ENCODE measurements around the gene OBSCN.

The OBSCN gene

GRCh38 chr1:228190182-228190581 lies 17.7 kb upstream of the OBSCN start:
- Mint-ChIP-seq H3K4me3 (no peak overlapping the region), H3K4me1 (ENCODE audit: low read depth in 2 of 2) (peaks cover 12 to 18% of the 10 kb centered on the region in 2 donors), H3K27me3 (no peaks in the 10 kb centered on the region), H3K36me3 (ENCODE audit: insufficient read depth) (peaks cover 10% of the 10 kb centered on the region), H3K9me3 (no peaks in the 10 kb centered on the region), H3K27ac (no peak overlapping the region)
- no peak for DNase-seq
- no peak for ATAC-seq (replicated peaks)

- peaks cover 6 to 12% of the 10 kb centered on the region in 2 donors for H3K4me1 Mint-ChIP-seq (ENCODE audit: low read depth in 2 of 2)
- no peak overlapping the region for H3K4me3 Mint-ChIP-seq
- no peaks in the 10 kb centered on the region for H3K27me3 Mint-ChIP-seq
- ATAC-seq (replicated peaks) (no peak), DNase-seq (no peak)
- H3K36me3 Mint-ChIP-seq (ENCODE audit: insufficient read depth), result peaks cover 5% of the 10 kb centered on the region
- H3K9me3 Mint-ChIP-seq, result no peaks in the 10 kb centered on the region
- H3K27ac Mint-ChIP-seq, result no peak overlapping the region
Observed at GRCh38 chr1:228190778-228191177, 17.1 kb upstream of the OBSCN start.

GRCh38 chr1:228194436-228194835 lies 13.4 kb upstream of the OBSCN start:
- DNase-seq (no peak), ATAC-seq (replicated peaks) (no peak)
- Mint-ChIP-seq H3K4me1 (ENCODE audit: low read depth in 2 of 2) (no peaks in the 10 kb centered on the region), H3K4me3 (no peak overlapping the region), H3K9me3 (peaks cover 3 to 7% of the 10 kb centered on the region in 2 donors), H3K27ac (no peak overlapping the region), H3K27me3 (no peaks in the 10 kb centered on the region), H3K36me3 (ENCODE audit: insufficient read depth) (peaks cover 9% of the 10 kb centered on the region)

GRCh38 chr1:228194921-228195812 lies 12.7 kb upstream of the OBSCN start:
- H3K27me3 Mint-ChIP-seq, result no peaks in the 10 kb centered on the region
- H3K4me1 Mint-ChIP-seq (ENCODE audit: low read depth in 2 of 2), result no peaks in the 10 kb centered on the region
- no peak for ATAC-seq (replicated peaks)
- no peak overlapping the region for H3K4me3 Mint-ChIP-seq
- H3K36me3 Mint-ChIP-seq (ENCODE audit: insufficient read depth), result peaks cover 9% of the 10 kb centered on the region
- peaks cover 6 to 11% of the 10 kb centered on the region in 2 donors for H3K9me3 Mint-ChIP-seq
- no peak for DNase-seq
- H3K27ac Mint-ChIP-seq, result no peak overlapping the region

- no peak for DNase-seq
- no peaks in the 10 kb centered on the region for H3K27me3 Mint-ChIP-seq
- ATAC-seq (replicated peaks), result no peak
- H3K27ac Mint-ChIP-seq, result no peak overlapping the region
- H3K9me3 Mint-ChIP-seq, result peaks cover 6 to 11% of the 10 kb centered on the region in 2 donors
- H3K36me3 Mint-ChIP-seq (ENCODE audit: insufficient read depth), result peaks cover 9% of the 10 kb centered on the region
- no peaks in the 10 kb centered on the region for H3K4me1 Mint-ChIP-seq (ENCODE audit: low read depth in 2 of 2)
- no peak overlapping the region for H3K4me3 Mint-ChIP-seq
Observed at GRCh38 chr1:228197555-228198147, 10.2 kb upstream of the OBSCN start.

GRCh38 chr1:228198977-228199590 lies 8.8 kb upstream of the OBSCN start:
- H3K27me3 Mint-ChIP-seq, result no peaks in the 10 kb centered on the region
- no peak overlapping the region for H3K27ac Mint-ChIP-seq
- peaks cover 6 to 11% of the 10 kb centered on the region in 2 donors for H3K9me3 Mint-ChIP-seq
- no peak for DNase-seq
- ATAC-seq (replicated peaks), result no peak
- no peak overlapping the region for H3K4me3 Mint-ChIP-seq
- H3K4me1 Mint-ChIP-seq (ENCODE audit: low read depth in 2 of 2), result no peaks in the 10 kb centered on the region
- peaks cover 12% of the 10 kb centered on the region for H3K36me3 Mint-ChIP-seq (ENCODE audit: insufficient read depth)

GRCh38 chr1:228204958-228205357 lies 2.9 kb upstream of the OBSCN start:
- Mint-ChIP-seq H3K9me3 (no peaks in the 10 kb centered on the region), H3K27me3 (no peaks in the 10 kb centered on the region), H3K27ac (no peak overlapping the region), H3K36me3 (ENCODE audit: insufficient read depth) (peaks cover 3% of the 10 kb centered on the region), H3K4me1 (ENCODE audit: low read depth in 2 of 2) (no peaks in the 10 kb centered on the region), H3K4me3 (no peak overlapping the region)
- DNase-seq (no peak), ATAC-seq (replicated peaks) (no peak)

GRCh38 chr1:228205526-228206436 lies 2.1 kb upstream of the OBSCN start:
- H3K9me3 Mint-ChIP-seq, result no peaks in the 10 kb centered on the region
- H3K4me1 Mint-ChIP-seq (ENCODE audit: low read depth in 2 of 2), result no peaks in the 10 kb centered on the region
- DNase-seq, result no peak
- ATAC-seq (replicated peaks), result no peak
- H3K27me3 Mint-ChIP-seq, result no peaks in the 10 kb centered on the region
- H3K27ac Mint-ChIP-seq, result no peak overlapping the region
- H3K4me3 Mint-ChIP-seq, result no peak overlapping the region
- peaks cover 3% of the 10 kb centered on the region for H3K36me3 Mint-ChIP-seq (ENCODE audit: insufficient read depth)

- H3K4me3 Mint-ChIP-seq, result no peak overlapping the region
- DNase-seq (no peak), ATAC-seq (replicated peaks) (no peak)
- no peak overlapping the region for H3K27ac Mint-ChIP-seq
- no peaks in the 10 kb centered on the region for H3K4me1 Mint-ChIP-seq (ENCODE audit: low read depth in 2 of 2)
- H3K27me3 Mint-ChIP-seq, result no peaks in the 10 kb centered on the region
- H3K36me3 Mint-ChIP-seq (ENCODE audit: insufficient read depth), result peaks cover 3% of the 10 kb centered on the region
- H3K9me3 Mint-ChIP-seq, result no peaks in the 10 kb centered on the region
Observed at GRCh38 chr1:228206582-228207351, 1.1 kb upstream of the OBSCN start.

- Mint-ChIP-seq H3K9me3 (no peaks in the 10 kb centered on the region), H3K4me1 (ENCODE audit: low read depth in 2 of 2) (no peaks in the 10 kb centered on the region), H3K4me3 (no peak overlapping the region), H3K27ac (no peak overlapping the region), H3K27me3 (no peaks in the 10 kb centered on the region), H3K36me3 (ENCODE audit: insufficient read depth) (peaks cover 3% of the 10 kb centered on the region)
- ATAC-seq (replicated peaks) (no peak), DNase-seq (no peak)
Observed at GRCh38 chr1:228207381-228207810, 448 bp upstream of the OBSCN start.

- Mint-ChIP-seq H3K27ac (no peak overlapping the region), H3K27me3 (no peaks in the 10 kb centered on the region), H3K4me1 (ENCODE audit: low read depth in 2 of 2) (peaks cover 3 to 5% of the 10 kb centered on the region in 2 donors), H3K9me3 (no peaks in the 10 kb centered on the region), H3K4me3 (no peak overlapping the region), H3K36me3 (ENCODE audit: insufficient read depth) (no peaks in the 10 kb centered on the region)
- DNase-seq (no peak), ATAC-seq (replicated peaks) (no peak)
Observed at GRCh38 chr1:228208831-228209551, 1.1 kb downstream of the OBSCN start.

- Mint-ChIP-seq H3K4me1 (ENCODE audit: low read depth in 2 of 2) (peaks cover 3 to 5% of the 10 kb centered on the region in 2 donors), H3K27ac (no peak overlapping the region), H3K27me3 (no peaks in the 10 kb centered on the region), H3K36me3 (ENCODE audit: insufficient read depth) (no peaks in the 10 kb centered on the region), H3K4me3 (no peak overlapping the region), H3K9me3 (no peaks in the 10 kb centered on the region)
- DNase-seq, result no peak
- no peak for ATAC-seq (replicated peaks)
Observed at GRCh38 chr1:228209657-228210056, 1.8 kb downstream of the OBSCN start.
